H1 (cell line): ENCODE results near the gene CPNE8. TPM values are rescaled to one million over a fixed set of nuclear protein-coding genes. Genes with fewer than 3 reads are reported as not detected.

ENCODE experiments used
- CBX8 ChIP-seq: fragments of 300-800, 300-1000 bp; sonication (generic); IDR thresholded peaks from 2 replicates; pipeline ENCODE4 v1.7.1; 2016; ENCODE audit warnings: low read depth, low read length, borderline replicate concordance
- CHD7 ChIP-seq: fragments of 300-600 bp; sonication (generic); IDR thresholded peaks from 2 replicates; pipeline ENCODE4 v1.7.1; 2012; ENCODE audit warnings: low read length, moderate library complexity, mild to moderate bottlenecking, inconsistent platforms; ENCODE audit not compliant: insufficient replicate concordance
- CREB1 ChIP-seq: IDR thresholded peaks from 2 replicates; pipeline ENCODE4 v1.6.1; 2012; ENCODE audit warnings: inconsistent platforms
- E2F6 ChIP-seq: IDR thresholded peaks from 2 replicates; pipeline ENCODE4 v1.6.1; 2012; ENCODE audit warnings: inconsistent platforms
- KDM4A ChIP-seq: IDR thresholded peaks from one replicate; pipeline ENCODE4 v1.7.1; 2012; ENCODE audit warnings: low read depth, mild to moderate bottlenecking, moderate library complexity, low read length, inconsistent platforms; ENCODE audit not compliant: severe bottlenecking
- TBP ChIP-seq: IDR thresholded peaks from 2 replicates; pipeline ENCODE4 v1.6.1; 2011; ENCODE audit warnings: low read depth, low read length, improper control_type of control experiment
- polyA plus RNA-seq, 7 experiments: library from polyadenylated mRNA; depleted of rRNA in 3 of 7; stranded (reverse) in 5 of 7; unstranded in 2 of 7; fragments of >200 nt in 5 of 7; fragments of 200-250 nt in 2 of 7; gene quantifications; 1 replicate in 5 of 7; 2 replicates in 1 of 7; 4 replicates in 1 of 7; pipeline versions ENCODE4 v1.2.1 to v1.2.3, GENCODE V29; 2011 to 2013; ENCODE audit warnings: missing spikeins in 2 of 7, mixed read lengths in 2 of 7
- total RNA-seq: library from RNA; stranded (reverse); fragmentation: NEBNext Ultra II Directional; extraction: Animal tissue kit (Norgen Biotek cat#: 25700); gene quantifications from 2 replicates; pipeline ENCODE4 v1.2.1, GENCODE V29; 2021

Gene CPNE8
- total and polyA plus RNA-seq, 2 of the 8 experiments (the other 6 are each of a cell fraction or from before 2014, with no cell fraction given), result 2.5 to 6.8 TPM

DNA sequence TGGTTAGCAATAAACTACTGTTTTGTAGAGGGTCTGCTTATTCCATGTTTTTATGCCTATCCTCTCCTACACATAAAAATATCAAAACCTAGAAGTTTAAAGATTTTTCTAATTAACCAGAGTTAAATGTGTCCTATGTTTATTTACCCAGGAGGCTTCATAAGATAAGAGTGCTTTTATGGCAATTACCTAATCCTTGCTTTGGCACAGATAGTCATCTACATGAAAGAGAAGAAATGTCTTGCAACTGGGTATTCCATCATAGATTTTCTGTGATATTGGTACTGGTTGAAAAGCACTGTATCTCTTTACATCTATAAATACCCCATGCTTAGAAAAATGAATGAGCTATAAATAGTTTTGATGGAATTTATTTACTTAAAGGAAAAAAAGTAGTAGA, 277.1 kb downstream of the CPNE8 start (continued):
- TF ChIP-seq CHD7 (no peak), E2F6 (no peak), TBP (no peak), KDM4A (no peak), CREB1 (no peak), CBX8 (no peak)
